ENCODE results near the gene PDE4B.

GRCh38 chr1:66351913-66352312, 559.2 kb downstream of the PDE4B start:
- TF ChIP-seq POLR2A (IDR thresholded peaks at IDR 0.05) (no peak), CTCF (IDR thresholded peaks at IDR 0.05) (no peak)

Data from body of pancreas (tissue), 4 donors.